HPDE6-E6E7 (cell line): ENCODE data around the gene NUDT5.
"Not testable (repeated sequence)": the region's sequence is repeated elsewhere in the genome, so short reads cannot be mapped to it uniquely, and the experiment has no call there.

Source experiments
- DNase-seq: peaks from one replicate; pipeline ENCODE4 v3.0.0; 2011; ENCODE audit warnings: missing footprints; ENCODE audit errors: extremely low spot score

Gene NUDT5

DNA sequence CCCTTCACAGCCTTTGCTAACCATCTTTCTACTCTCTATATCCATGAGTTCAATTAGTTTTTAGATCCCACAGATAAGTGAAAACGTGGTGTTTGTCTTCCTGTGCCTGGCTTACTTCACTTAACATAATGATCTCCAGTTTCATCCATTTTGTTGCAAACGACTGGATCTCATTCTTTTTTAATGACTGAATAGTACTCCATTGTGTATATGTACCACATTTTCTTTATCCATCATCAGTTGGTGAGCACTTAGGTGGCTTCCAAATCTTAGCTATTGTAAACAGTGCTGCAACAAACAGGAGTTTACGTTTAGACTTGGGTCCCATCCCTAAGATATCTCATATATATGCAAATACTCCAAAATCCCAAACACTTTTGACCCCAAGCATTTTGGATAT is 9.4 kb upstream of the NUDT5 start:
- DNase-seq = no peak

DNA sequence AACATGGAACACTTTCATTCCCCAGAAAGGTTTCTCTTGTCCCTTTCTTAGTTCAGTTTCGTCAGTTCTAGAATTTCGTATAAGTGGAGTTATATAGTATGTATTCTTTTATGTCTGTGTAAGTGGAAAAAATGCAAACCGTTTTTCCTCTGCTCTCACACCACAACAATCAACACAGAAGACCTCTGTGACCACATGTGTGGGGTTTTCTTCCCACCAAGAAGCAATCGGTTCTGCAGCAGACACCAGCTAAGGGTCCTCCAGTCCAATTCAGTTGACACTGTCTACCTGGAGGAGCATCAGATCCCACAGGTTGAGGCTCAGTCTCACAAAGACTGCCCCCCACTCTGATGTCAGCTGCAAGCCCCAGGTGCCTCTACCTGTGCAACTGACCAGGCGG is 6.5 kb upstream of the NUDT5 start:
- DNase-seq = no peak

- DNase-seq = no peak
Observed at GRCh38 chr10:12201543-12201942, 5.9 kb upstream of the NUDT5 start.

DNA sequence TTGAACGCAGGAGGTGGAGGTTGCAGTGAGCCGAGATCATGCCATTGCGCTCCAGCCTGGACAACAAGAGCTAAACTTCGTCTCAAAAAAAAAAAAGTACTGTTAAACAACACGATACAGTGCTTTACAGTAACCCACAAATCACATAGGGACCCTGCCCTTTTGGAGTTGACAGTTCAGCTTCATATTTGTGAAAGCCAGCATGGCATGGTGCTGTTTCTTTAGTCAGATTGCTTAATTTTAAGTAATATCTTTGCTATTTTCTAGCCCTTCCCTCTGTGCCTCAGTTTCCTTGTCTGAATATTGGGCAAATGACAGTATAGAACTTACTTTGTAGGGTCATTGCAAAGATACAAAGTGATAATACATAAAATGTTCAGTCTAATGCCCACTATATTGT is 5.2 kb upstream of the NUDT5 start:
- no peak for DNase-seq

DNA sequence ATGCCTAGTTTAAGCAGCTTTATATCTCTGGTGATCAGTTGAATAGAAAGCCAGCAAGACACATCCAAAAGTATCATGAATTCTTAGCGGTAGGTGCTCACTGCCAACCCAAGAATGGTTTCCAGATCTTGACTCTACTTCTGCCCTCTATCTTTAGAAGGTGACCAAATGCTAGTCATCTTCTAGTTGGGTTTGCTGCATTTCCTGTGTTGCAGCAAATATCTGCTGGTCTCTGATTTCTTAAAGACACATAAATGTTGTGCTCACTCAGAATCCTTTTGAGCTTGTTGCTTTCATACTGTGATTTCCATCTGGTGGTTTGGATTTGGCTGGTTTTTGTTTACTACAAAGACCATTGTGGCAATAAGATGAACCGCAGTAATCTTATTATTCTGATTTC is 2.5 kb upstream of the NUDT5 start:
- DNase-seq = no peak

DNA sequence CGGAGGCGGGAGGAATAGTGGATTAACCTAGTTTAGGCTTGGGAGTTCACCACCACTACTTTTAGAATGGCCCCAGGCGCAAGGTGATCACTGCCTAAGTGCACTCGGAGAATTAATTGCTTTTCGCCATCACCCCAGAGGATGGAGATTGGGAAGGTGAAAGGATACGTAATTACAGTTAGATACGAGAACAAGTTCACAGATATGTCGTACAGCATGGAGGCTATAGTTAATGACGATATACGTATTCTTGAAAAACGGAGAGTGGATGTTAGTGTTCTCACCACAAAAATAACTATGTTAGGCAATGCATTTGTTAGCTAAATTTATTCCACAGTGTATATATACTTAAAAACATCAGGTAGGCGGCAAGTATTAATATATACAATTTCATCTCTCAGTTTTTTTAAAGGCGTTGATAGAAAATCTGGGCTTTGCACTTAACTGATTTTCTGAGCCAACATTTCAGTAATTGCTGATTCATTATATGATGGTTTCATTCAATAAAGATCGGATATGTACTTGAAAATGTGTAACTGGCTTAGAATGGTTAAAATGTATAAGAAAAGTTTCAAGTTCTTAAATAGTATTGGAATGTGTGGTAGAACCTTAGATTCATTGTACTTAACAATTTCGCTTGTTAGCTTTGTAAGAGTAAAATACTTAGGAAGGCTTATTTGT is 980 bp upstream of the NUDT5 start:
- DNase-seq = no peak

DNA sequence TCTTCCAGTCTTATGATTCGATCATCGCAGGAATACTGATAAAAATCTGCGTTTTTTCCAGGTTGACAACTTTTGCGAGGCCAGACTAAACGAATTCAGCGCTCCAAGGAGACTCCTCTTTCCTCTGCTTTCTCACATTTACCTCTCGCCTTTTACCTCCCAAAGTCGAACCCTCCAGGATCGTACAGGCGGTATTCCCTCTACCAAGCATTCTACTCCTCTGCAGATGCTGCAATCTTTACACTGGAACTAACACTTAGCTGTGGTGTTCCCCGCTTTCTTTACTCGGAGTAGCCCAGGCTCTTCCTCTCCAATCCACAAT is 449 bp downstream of the NUDT5 start:
- DNase-seq = no peak

DNA sequence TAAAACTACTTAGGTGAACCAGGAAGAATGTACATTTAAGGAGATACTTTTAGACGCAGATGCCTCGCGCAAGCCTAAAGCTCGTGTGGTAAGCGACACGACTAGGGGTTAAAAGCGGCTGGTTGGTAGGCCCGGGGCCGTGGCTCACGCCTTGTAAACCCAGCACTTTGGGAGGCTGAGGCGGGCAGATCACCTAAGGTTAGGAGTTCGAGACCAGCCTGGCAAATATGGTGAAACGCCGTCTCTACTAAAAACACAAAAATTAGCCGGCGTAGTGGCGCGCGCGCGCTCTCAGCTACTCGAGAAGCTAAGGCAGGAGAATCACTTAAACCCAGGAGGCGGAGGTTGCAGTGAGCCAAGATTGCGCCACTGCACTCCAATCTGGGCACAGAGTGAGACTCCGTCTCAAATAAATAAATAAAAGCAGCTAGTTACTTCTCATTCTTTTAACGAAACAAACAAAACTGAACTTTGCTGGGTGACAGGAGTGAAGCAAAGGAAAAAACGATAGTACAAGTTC is 879 bp downstream of the NUDT5 start:
- no peak for DNase-seq

GRCh38 chr10:12193193-12193592 is 2.5 kb downstream of the NUDT5 start:
- DNase-seq = peak; percentile 10

DNA sequence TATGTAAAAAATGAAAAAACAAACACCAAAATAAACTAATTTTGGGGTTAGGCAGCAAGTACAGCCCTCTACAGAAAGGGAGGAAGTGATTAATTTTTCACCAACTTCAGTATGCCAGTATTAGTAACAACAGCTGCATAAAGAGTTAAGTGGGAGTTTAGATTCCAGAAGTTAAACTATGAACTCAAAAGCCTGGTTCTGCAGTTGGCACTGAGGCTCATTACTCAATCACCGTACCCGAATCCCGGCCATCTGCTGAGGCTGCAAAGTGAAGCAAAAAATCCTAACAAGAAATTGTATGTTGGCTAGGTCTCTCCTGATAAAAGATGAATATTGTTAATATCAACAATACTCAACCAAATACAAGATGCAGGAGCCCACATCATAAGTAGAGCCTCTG is 4.0 kb downstream of the NUDT5 start:
- no peak for DNase-seq

DNA sequence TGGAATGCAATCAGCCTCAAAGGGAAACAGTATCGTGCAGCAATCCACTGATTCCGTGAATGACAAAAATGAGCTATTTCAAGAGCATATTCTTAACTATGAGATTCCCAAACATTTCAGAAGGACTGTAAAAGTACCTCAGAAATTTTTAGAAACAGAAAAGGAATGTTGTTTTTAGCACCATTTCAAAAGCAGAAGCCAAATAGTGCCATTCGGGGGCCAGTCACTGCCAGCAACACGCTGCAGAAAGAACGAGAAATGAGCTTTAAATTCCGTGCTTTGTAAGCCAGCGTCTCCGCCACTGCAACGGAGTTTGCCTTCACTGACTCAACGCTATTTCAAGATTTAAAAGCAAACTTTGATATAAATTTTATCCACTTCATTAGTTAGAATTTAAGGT is 6.3 kb downstream of the NUDT5 start:
- no peak for DNase-seq

DNA sequence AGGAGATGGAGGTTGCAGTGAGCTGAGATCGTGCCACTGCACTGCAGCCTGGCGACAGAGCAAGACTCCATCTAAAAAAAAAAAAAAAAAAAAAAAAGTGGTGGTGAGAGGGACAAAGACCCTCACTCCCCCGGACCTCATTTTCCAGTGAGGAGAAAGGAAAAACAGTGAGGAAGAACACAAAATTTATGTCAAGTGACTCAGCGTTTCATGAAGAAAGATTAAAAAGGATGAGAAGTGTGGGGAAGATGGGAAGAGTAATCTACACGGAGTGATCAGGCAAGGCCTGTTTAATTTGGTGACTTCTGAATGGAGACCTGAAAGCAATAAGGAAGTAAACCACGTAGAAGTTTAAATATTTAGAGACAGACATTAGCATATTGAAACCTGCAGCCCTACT is 7.0 kb downstream of the NUDT5 start:
- DNase-seq = no peak

DNA sequence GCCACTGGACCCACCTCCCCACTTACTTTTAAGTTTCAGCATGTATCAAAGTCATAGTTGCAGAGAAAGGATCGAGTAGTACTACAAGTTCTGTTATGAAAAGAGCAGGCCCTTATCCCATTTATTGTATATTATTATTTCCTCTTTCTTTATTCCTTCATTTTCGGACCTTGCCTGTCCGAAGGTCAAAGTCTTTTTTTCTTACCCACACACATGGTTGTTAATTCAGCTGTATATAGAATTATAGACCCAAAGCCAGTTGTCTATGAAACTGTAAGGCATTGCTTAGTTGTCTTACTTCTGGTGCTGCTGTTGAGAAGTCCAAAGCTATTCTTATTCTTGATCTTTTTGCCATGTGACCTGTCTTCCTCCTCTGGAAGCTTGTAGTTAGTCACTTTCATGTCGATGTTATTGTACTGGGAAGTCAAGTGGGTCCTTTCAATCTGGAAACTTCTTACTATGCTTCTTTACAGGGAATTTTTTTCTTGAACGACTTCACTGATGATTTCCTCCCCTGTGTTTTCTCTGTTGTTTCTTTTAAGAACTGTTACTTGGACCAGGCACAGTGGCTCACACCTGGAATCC is 8.3 kb downstream of the NUDT5 start:
- DNase-seq = no peak

- DNase-seq = no peak
Observed at GRCh38 chr10:12186323-12186722, 9.4 kb downstream of the NUDT5 start.

GRCh38 chr10:12184165-12184564 is 11.5 kb downstream of the NUDT5 start:
- no peak for DNase-seq

GRCh38 chr10:12181065-12181775 is 14.5 kb downstream of the NUDT5 start:
- peak; percentile 20 for DNase-seq

- DNase-seq = no peak
Observed at GRCh38 chr10:12180221-12180974, 15.3 kb downstream of the NUDT5 start.

DNA sequence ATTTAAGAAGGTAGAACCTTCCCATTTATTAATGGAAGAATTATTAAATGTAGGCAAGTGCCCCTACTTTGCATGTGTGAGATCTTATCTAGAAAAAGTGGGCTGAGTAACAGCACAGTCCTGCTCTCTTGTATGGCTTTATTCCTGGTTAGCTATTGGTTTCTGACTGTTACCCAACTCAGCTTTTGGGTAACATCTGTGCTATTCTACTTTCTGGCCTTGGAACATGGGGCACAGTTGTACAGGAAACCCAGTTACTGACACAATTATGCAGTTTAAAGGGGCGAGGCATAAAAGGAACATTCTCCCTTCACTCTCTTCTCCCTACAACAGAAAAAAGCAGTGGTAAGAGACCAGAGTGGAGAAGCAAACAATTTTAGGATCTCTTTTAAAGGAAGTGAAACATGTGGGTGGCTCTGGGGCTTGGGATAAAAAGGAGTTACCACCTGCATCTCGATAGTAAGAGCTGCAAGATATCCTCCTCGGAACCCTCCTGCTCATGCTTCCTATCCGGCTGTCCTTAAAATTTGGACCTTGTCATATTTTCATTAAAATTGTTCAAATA is 16.0 kb downstream of the NUDT5 start:
- no peak for DNase-seq

GRCh38 chr10:12177642-12178041 is 18.0 kb downstream of the NUDT5 start:
- no peak for DNase-seq

- DNase-seq = not testable (repeated sequence)
Observed at GRCh38 chr10:12171512-12171911, 24.2 kb downstream of the NUDT5 start.

- no peak for DNase-seq
Observed at GRCh38 chr10:12165999-12166775, 29.5 kb downstream of the NUDT5 start.
